HepG2 (cell line): Measurements from ENCODE around the gene RNASE7. TPM values are rescaled to one million over a fixed set of nuclear protein-coding genes. Genes with fewer than 3 reads are reported as not detected.

Source experiments
- CHD2 ChIP-seq: IDR thresholded peaks from 2 replicates; pipeline ENCODE4 v1.6.1; 2011; ENCODE audit warnings: low read depth, low read length, improper control_type of control experiment
- EEA1 ChIP-seq: sonication (generic); formaldehyde crosslinking; IDR thresholded peaks from 2 replicates; pipeline ENCODE4 v1.5.1; 2020; ENCODE audit warnings: mild to moderate bottlenecking, missing genetic modification reagents, borderline replicate concordance
- ETS1 ChIP-seq: sonication (generic); formaldehyde crosslinking; IDR thresholded peaks from 2 replicates; pipeline ENCODE4 v1.4.0; 2020; ENCODE audit warnings: missing genetic modification reagents
- FOSL1 ChIP-seq: sonication (generic); formaldehyde crosslinking; IDR thresholded peaks from 2 replicates; pipeline ENCODE4 v1.9.0; 2021; ENCODE audit warnings: missing genetic modification reagents, borderline replicate concordance
- FOSL2 ChIP-seq: sonication (generic); formaldehyde crosslinking; IDR thresholded peaks from 2 replicates; pipeline ENCODE4 v1.4.0; 2020; ENCODE audit warnings: missing genetic modification reagents
- FOXA3 ChIP-seq: IDR thresholded peaks from 2 replicates; pipeline ENCODE4 v1.6.1; 2016; ENCODE audit warnings: missing genetic modification reagents, missing compliant biosample characterization
- FOXK1 ChIP-seq: sonication (generic); formaldehyde crosslinking; IDR thresholded peaks from 2 replicates; pipeline ENCODE4 v1.4.0; 2020; ENCODE audit warnings: low read depth, missing genetic modification reagents, borderline replicate concordance
- GRHL1 ChIP-seq: sonication (generic); formaldehyde crosslinking; conservative IDR thresholded peaks from 2 replicates; pipeline ENCODE4 v1.8.0; 2022; ENCODE audit warnings: missing genetic modification reagents
- HNF4A ChIP-seq: sonication (generic); formaldehyde crosslinking; IDR thresholded peaks from 2 replicates; pipeline ENCODE4 v1.4.0; 2020; ENCODE audit warnings: missing genetic modification reagents
- MLX ChIP-seq: IDR thresholded peaks from 2 replicates; pipeline ENCODE4 v1.6.1; 2016
- NFIC ChIP-seq: IDR thresholded peaks from 2 replicates; pipeline ENCODE4 v1.6.1; 2012; ENCODE audit warnings: mild to moderate bottlenecking, low read length, inconsistent platforms
- PHB2 ChIP-seq: fragments of 450-650 bp; IDR thresholded peaks from 2 replicates; pipeline ENCODE4 v1.6.1; 2018; ENCODE audit not compliant: partially characterized antibody
- TEF ChIP-seq: sonication (generic); formaldehyde crosslinking; IDR thresholded peaks from 2 replicates; pipeline ENCODE4 v1.5.0; 2020; ENCODE audit warnings: missing genetic modification reagents
- TFE3 ChIP-seq: IDR thresholded peaks from 2 replicates; pipeline ENCODE4 v1.6.1; 2016
- TGIF2 ChIP-seq: IDR thresholded peaks from 2 replicates; pipeline ENCODE4 v1.6.1; 2016; ENCODE audit warnings: control low read depth, missing compliant biosample characterization
- ZBTB25 ChIP-seq: IDR thresholded peaks from 2 replicates; pipeline ENCODE4 v1.6.1; 2018; ENCODE audit warnings: missing genetic modification reagents
- ZKSCAN8 ChIP-seq: IDR thresholded peaks from 2 replicates; pipeline ENCODE4 v1.6.1; 2016; ENCODE audit warnings: borderline replicate concordance, missing genetic modification reagents, missing compliant biosample characterization
- ZNF34 ChIP-seq: sonication (generic); formaldehyde crosslinking; IDR thresholded peaks from 2 replicates; pipeline ENCODE4 v1.4.0; 2020; ENCODE audit warnings: mild to moderate bottlenecking, missing genetic modification reagents, borderline replicate concordance
- ZNF562 ChIP-seq: sonication (generic); formaldehyde crosslinking; IDR thresholded peaks from 2 replicates; pipeline ENCODE4 v1.8.0; 2022; ENCODE audit warnings: missing genetic modification reagents, borderline replicate concordance
- ZNF710 ChIP-seq: sonication (generic); formaldehyde crosslinking; IDR thresholded peaks from 2 replicates; pipeline ENCODE4 v1.5.0; 2020; ENCODE audit warnings: mild to moderate bottlenecking, missing genetic modification reagents, borderline replicate concordance
- polyA plus RNA-seq, 8 experiments: library from polyadenylated mRNA; depleted of rRNA in 3 of 8; stranded (reverse) in 7 of 8; unstranded in 1 of 8; fragments of >200 nt; fragmentation: Illumina TruSeq in 4 of 8; extraction: Trizol in 4 of 8; gene quantifications; 2 replicates each; pipeline versions ENCODE4 v1.2.1 to v1.2.3, GENCODE V29; 2011 to 2016; ENCODE audit warnings: low read depth in 4 of 8, missing spikeins in 1 of 8, mixed read lengths in 1 of 8; ENCODE audit not compliant: insufficient read depth in 1 of 8
- total RNA-seq, 5 experiments: library from RNA; depleted of rRNA; stranded (reverse); fragments of >200 nt; fragmentation: Illumina TruSeq; extraction: Trizol; gene quantifications; 2 replicates each; pipeline ENCODE4 v1.2.3, GENCODE V29; 2016; ENCODE audit warnings: low read depth in 1 of 5

The RNASE7 gene
- total and polyA plus RNA-seq, 2 of the 13 experiments (the other 11 are each of a cell fraction or from before 2014, with no cell fraction given) = 0.04 TPM; not detected in 1

- TF ChIP-seq ZNF562 = no peak
- no peak for TF ChIP-seq ETS1
- no peak for TF ChIP-seq MLX
- peak; percentile 32; the same call in 1 of the 2 replicates for TF ChIP-seq FOXA3 (CRISPR knock-in tag)
- no peak for TF ChIP-seq TGIF2
- no peak for TF ChIP-seq CHD2
- no peak for TF ChIP-seq GRHL1 (CRISPR knock-in tag)
- TF ChIP-seq TEF = no peak
- TF ChIP-seq HNF4A (CRISPR knock-in tag) = no peak
- 0 out of 2 replicates have a peak, but pooled peaks have one; percentile 30 for TF ChIP-seq ZKSCAN8 (CRISPR knock-in tag)
- no peak for TF ChIP-seq FOXK1
- TF ChIP-seq EEA1 = no peak; the same call in 1 of the 2 replicates
- no peak for TF ChIP-seq NFIC
- TF ChIP-seq FOSL1 = no peak
- no peak for TF ChIP-seq ZNF34 (CRISPR knock-in tag)
- no peak for TF ChIP-seq ZBTB25 (CRISPR knock-in tag)
- TF ChIP-seq TFE3 = peak; percentile 30; the same call in 1 of the 2 replicates
- 0 out of 2 replicates have a peak, but pooled peaks have one; percentile 5 for TF ChIP-seq FOSL2 (CRISPR knock-in tag)
- TF ChIP-seq PHB2 = no peak
- TF ChIP-seq ZNF710 (CRISPR knock-in tag) = no peak; the same call in 1 of the 2 replicates
These were observed 26.6 kb downstream of the RNASE7 start (continued) for GRCh38 chr14:21068521-21069387.
